ENCODE results near the gene SLC4A1. TPM values are rescaled to one million over a fixed set of nuclear protein-coding genes. Genes with fewer than 3 reads are reported as not detected.

SLC4A1 gene
- polyA plus RNA-seq, 1 experiment = not detected

- TF ChIP-seq CTCF (IDR thresholded peaks at IDR 0.05; ENCODE audit: insufficient read depth, low read depth, low read length) = no peak
- POLR2A ChIA-PET = no interaction called here
- no peak overlapping the region for H3K4me3 ChIP-seq (ENCODE audit: low read depth, low read length)
- no peak for DNase-seq (ENCODE audit: low read depth)
- CTCF ChIA-PET = interaction anchor here (0.9 kb wide), 1 partner anchor 62 kb away, joined by 3 read pairs; the partner anchor contains the start of gene GRN
- no peaks in the 10 kb centered on the region for H3K27me3 ChIP-seq (ENCODE audit: control insufficient read depth, insufficient read depth, low read length)
- no peaks in the 10 kb centered on the region for H3K36me3 ChIP-seq (ENCODE audit: control insufficient read depth, insufficient read depth, low read length)
Measured at GRCh38 chr17:44283344-44284023, 15.5 kb upstream of the SLC4A1 start.

GRCh38 chr17:44282264-44282663 is 14.3 kb upstream of the SLC4A1 start:
- H3K27me3 ChIP-seq (ENCODE audit: control insufficient read depth, insufficient read depth, low read length) = peaks cover 1% of the 10 kb centered on the region; the same call in 1 of the 2 replicates
- H3K4me3 ChIP-seq (ENCODE audit: low read depth, low read length) = no peak overlapping the region
- no peak for DNase-seq (ENCODE audit: low read depth)
- H3K36me3 ChIP-seq (ENCODE audit: control insufficient read depth, insufficient read depth, low read length) = no peaks in the 10 kb centered on the region
- POLR2A ChIA-PET = interaction anchor here (0.6 kb wide), 1 partner anchor 181 kb away, joined by 11 read pairs; no protein-coding TSS in a partner anchor
- no peak for TF ChIP-seq CTCF (IDR thresholded peaks at IDR 0.05; ENCODE audit: insufficient read depth, low read depth, low read length)
- CTCF ChIA-PET = interaction anchor here (0.9 kb wide), 1 partner anchor 63 kb away, joined by 3 read pairs; the partner anchor contains the start of gene GRN

GRCh38 chr17:44281570-44281969 is 13.6 kb upstream of the SLC4A1 start:
- DNase-seq (ENCODE audit: low read depth) = no peak
- no peak for TF ChIP-seq CTCF (IDR thresholded peaks at IDR 0.05; ENCODE audit: insufficient read depth, low read depth, low read length)
- Histone ChIP-seq H3K4me3 (ENCODE audit: low read depth, low read length) (no peak overlapping the region), H3K27me3 (ENCODE audit: control insufficient read depth, insufficient read depth, low read length) (peaks cover 1% of the 10 kb centered on the region; the same call in 1 of the 2 replicates), H3K36me3 (ENCODE audit: control insufficient read depth, insufficient read depth, low read length) (no peaks in the 10 kb centered on the region)
- CTCF ChIA-PET = no interaction called here
- POLR2A ChIA-PET = no interaction called here

- H3K36me3 ChIP-seq (ENCODE audit: control insufficient read depth, insufficient read depth, low read length) = no peaks in the 10 kb centered on the region
- ChIA-PET POLR2A (no interaction called here), CTCF (interaction anchor here (1.0 kb wide), 1 partner anchor 8 kb away, joined by 3 read pairs; no protein-coding TSS in a partner anchor)
- DNase-seq (ENCODE audit: low read depth) = no peak
- no peak overlapping the region for H3K4me3 ChIP-seq (ENCODE audit: low read depth, low read length)
- TF ChIP-seq CTCF (IDR thresholded peaks at IDR 0.05; ENCODE audit: insufficient read depth, low read depth, low read length) = no peak
- peaks cover 1% of the 10 kb centered on the region; the same call in 1 of the 2 replicates for H3K27me3 ChIP-seq (ENCODE audit: control insufficient read depth, insufficient read depth, low read length)
Measured at GRCh38 chr17:44280392-44280937, 12.5 kb upstream of the SLC4A1 start.

- Histone ChIP-seq H3K36me3 (ENCODE audit: control insufficient read depth, insufficient read depth, low read length) (no peaks in the 10 kb centered on the region), H3K4me3 (ENCODE audit: low read depth, low read length) (no peak overlapping the region), H3K27me3 (ENCODE audit: control insufficient read depth, insufficient read depth, low read length) (peaks cover 1% of the 10 kb centered on the region; the same call in 1 of the 2 replicates)
- TF ChIP-seq CTCF (IDR thresholded peaks at IDR 0.05; ENCODE audit: insufficient read depth, low read depth, low read length) = no peak
- POLR2A ChIA-PET = interaction anchor here (1.0 kb wide), 1 partner anchor 37 kb away, joined by 4 read pairs; no protein-coding TSS in a partner anchor
- DNase-seq (ENCODE audit: low read depth) = peak; percentile 51
- CTCF ChIA-PET = interaction anchor here (1.0 kb wide), 1 partner anchor 8 kb away, joined by 3 read pairs; no protein-coding TSS in a partner anchor
Measured at GRCh38 chr17:44279666-44280391, 11.9 kb upstream of the SLC4A1 start.

Data from BJ (cell line).